LNCaP clone FGC (cell line): ENCODE results near the gene NEU1.
A peak's percentile ranks its signal among the peaks of the same experiment; 100 is the strongest.
"Not testable (repeated sequence)": the region's sequence is repeated elsewhere in the genome, so short reads cannot be mapped to it uniquely, and the experiment has no call there.

Experiments used
- DNase-seq: peaks from one replicate; pipeline ENCODE4 v3.0.0-alpha.2; 2011; ENCODE audit warnings: low read depth
- H3K4me3 ChIP-seq: 2 replicates; pipeline ENCODE4 v1.5.1; 2011; ENCODE audit warnings: mild to moderate bottlenecking, low read depth, low read length, control low read depth
- CTCF ChIP-seq: IDR thresholded peaks from 2 replicates; pipeline ENCODE4 v1.5.1; 2012; ENCODE audit warnings: mild to moderate bottlenecking; ENCODE audit not compliant: control insufficient read depth, insufficient read depth; ENCODE audit errors: extremely low read depth

Gene NEU1

GRCh38 chr6:31871046-31871659 lies 8.5 kb upstream of the NEU1 start:
- TF ChIP-seq CTCF = no peak
- no peak for DNase-seq
- no peak overlapping the region for H3K4me3 ChIP-seq

DNA sequence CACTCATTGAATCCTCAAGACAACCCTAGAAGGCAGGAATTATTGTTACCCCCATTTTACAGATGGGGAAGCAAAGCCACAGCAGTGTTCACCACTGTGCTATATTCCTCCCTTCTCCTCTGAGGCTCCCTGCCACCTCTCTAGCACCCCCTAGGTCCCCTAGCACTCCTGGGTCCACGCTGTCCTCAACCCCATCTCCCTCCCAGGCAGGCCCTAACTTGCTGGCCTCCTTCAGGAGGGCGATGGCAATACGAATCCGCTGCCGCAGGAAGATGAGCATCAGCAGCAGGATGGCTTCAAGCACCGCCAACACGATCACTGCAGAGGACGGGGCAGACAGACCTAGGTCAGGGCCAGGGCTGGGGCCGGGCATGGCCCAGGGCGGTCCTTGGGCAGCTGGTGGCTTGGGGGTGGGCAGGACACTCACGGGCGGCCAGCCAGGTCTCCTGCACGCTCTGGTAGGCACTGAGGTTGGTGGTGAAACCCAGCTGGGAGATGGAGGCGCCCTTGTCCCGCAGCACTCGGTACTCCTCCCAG lies 7.8 kb upstream of the NEU1 start:
- no peak overlapping the region for H3K4me3 ChIP-seq
- no peak for TF ChIP-seq CTCF
- DNase-seq = no peak

GRCh38 chr6:31869343-31869742 lies 6.7 kb upstream of the NEU1 start:
- H3K4me3 ChIP-seq = no peak overlapping the region
- TF ChIP-seq CTCF = no peak
- no peak for DNase-seq

- not testable (repeated sequence) for H3K4me3 ChIP-seq
Observed at GRCh38 chr6:31868658-31868971, 6.0 kb upstream of the NEU1 start.

GRCh38 chr6:31865205-31866118 lies 2.8 kb upstream of the NEU1 start:
- no peak for DNase-seq
- TF ChIP-seq CTCF = no peak
- no peak overlapping the region for H3K4me3 ChIP-seq

More at GRCh38 chr6:31868658-31868971, 6.0 kb upstream of the NEU1 start:
- DNase-seq = not testable (repeated sequence)

GRCh38 chr6:31864818-31865204 lies 2.2 kb upstream of the NEU1 start:
- no peak for DNase-seq
- no peak overlapping the region for H3K4me3 ChIP-seq
- no peak for TF ChIP-seq CTCF

DNA sequence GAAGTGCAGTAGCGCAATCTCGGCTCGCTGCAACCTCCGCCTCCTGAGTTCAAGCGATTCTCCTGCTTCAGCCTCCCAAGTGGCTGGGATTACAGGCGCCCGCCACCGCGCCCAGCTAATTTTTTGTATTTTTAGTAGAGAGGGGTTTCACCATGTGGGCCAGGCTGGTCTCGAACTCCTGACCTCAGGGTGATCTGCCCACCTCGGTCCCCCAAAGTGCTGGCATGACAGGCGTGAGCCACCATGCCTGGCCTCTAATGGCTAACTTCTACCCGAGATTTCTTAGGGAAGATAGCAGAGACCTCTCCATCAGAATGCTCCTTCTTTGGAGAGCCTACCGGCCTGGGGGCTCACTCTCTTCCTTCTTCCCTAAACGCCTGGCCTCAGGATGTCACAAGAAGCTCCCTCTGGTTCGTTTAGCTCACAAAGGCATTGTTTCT lies 1.5 kb upstream of the NEU1 start:
- DNase-seq, H3K4me3 ChIP-seq: not testable (repeated sequence)

GRCh38 chr6:31861919-31862343 lies 690 bp downstream of the NEU1 start:
- TF ChIP-seq CTCF = no peak
- peak overlapping the region; percentile 58 for H3K4me3 ChIP-seq
- DNase-seq = no peak
